ENCODE results near the gene NEXN. TPM values are rescaled to one million over a fixed set of nuclear protein-coding genes. Genes with fewer than 3 reads are reported as not detected.

Gene NEXN
- total and polyA plus RNA-seq, 2 of the 13 experiments (the other 11 are each of a cell fraction or from before 2014, with no cell fraction given): 0.07 to 0.97 TPM

DNA sequence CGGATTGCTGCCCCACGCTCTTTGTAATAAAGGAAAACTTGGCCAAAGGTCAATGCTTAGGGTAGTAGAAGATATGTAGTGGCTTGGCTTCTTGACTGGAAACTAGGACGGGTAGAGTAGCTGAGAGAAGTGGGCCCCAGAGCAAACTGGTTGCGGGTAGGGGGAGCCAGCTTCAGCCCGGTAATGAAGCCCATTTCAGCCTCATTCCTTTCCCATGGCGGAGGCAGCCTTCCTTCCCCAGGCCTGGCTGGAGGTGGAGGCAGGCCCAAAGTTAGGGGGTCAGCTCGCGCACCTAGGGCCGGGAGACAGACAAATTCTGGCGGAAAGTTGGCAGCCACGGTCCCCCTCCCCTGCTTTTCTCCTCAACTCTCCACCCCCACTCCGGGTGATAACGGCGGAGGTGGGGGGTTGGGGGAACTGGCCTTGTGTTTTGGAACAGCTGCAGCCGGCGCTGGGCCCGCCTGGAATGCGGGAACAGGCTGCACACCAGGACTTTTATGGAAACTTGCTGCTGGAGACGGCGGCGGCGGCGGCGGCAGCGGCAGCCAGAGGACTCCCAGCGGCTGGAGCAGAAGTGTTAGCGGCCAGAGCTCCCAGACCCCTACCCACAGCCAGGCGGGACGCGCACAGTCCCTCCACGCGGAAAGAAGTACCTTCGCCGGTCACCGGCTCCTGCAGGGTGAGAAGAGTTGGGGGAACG lies at the start of gene NEXN (continued):
- TF ChIP-seq ARNT2 (CRISPR knock-in tag; IDR thresholded peaks at IDR 0.05; ENCODE audit: low read depth) (no peak), ZFY (CRISPR knock-in tag; IDR thresholded peaks at IDR 0.05) (peak; percentile 39; the same call in 1 of the 2 replicates), ZNF776 (CRISPR knock-in tag; IDR thresholded peaks at IDR 0.05) (no peak), RBFOX2 (IDR thresholded peaks at IDR 0.05; ENCODE audit: low read depth, low read length) (0 out of 2 replicates have a peak, but pooled peaks have one; percentile 26), RORA (CRISPR knock-in tag; IDR thresholded peaks at IDR 0.05) (no peak), NFIC (IDR thresholded peaks at IDR 0.05; ENCODE audit: low read length) (no peak), NR2F2 (IDR thresholded peaks at IDR 0.05; ENCODE audit: borderline replicate concordance, low read depth) (no peak), ZNF441 (CRISPR knock-in tag; IDR thresholded peaks at IDR 0.05; ENCODE audit: borderline replicate concordance) (no peak), XBP1 (CRISPR knock-in tag; IDR thresholded peaks at IDR 0.05) (no peak), RAD51 (IDR thresholded peaks at IDR 0.05; ENCODE audit: borderline replicate concordance) (no peak), ZSCAN30 (CRISPR knock-in tag; IDR thresholded peaks at IDR 0.05) (no peak), CBX2 (IDR thresholded peaks at IDR 0.05; ENCODE audit: low read depth, low read length) (no peak), CBX2 (CRISPR knock-in tag; IDR thresholded peaks at IDR 0.05; ENCODE audit: low read depth) (no peak)
- TF ChIP-seq, protein P1, sequence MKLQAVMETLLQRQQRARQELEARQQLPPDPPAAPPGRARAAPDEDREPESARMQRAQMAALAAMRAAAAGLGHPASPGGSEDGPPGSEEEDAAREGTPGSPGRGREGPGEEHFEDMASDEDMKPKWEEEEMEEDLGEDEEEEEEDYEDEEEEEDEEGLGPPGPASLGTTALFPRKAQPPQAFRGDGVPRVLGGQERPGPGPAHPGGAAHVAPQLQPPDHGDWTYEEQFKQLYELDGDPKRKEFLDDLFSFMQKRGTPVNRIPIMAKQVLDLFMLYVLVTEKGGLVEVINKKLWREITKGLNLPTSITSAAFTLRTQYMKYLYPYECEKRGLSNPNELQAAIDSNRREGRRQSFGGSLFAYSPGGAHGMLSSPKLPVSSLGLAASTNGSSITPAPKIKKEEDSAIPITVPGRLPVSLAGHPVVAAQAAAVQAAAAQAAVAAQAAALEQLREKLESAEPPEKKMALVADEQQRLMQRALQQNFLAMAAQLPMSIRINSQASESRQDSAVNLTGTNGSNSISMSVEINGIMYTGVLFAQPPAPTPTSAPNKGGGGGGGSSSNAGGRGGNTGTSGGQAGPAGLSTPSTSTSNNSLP (IDR thresholded peaks at IDR 0.05; ENCODE audit: low read depth, low read length): no peak
- TF ChIP-seq, protein P2, sequence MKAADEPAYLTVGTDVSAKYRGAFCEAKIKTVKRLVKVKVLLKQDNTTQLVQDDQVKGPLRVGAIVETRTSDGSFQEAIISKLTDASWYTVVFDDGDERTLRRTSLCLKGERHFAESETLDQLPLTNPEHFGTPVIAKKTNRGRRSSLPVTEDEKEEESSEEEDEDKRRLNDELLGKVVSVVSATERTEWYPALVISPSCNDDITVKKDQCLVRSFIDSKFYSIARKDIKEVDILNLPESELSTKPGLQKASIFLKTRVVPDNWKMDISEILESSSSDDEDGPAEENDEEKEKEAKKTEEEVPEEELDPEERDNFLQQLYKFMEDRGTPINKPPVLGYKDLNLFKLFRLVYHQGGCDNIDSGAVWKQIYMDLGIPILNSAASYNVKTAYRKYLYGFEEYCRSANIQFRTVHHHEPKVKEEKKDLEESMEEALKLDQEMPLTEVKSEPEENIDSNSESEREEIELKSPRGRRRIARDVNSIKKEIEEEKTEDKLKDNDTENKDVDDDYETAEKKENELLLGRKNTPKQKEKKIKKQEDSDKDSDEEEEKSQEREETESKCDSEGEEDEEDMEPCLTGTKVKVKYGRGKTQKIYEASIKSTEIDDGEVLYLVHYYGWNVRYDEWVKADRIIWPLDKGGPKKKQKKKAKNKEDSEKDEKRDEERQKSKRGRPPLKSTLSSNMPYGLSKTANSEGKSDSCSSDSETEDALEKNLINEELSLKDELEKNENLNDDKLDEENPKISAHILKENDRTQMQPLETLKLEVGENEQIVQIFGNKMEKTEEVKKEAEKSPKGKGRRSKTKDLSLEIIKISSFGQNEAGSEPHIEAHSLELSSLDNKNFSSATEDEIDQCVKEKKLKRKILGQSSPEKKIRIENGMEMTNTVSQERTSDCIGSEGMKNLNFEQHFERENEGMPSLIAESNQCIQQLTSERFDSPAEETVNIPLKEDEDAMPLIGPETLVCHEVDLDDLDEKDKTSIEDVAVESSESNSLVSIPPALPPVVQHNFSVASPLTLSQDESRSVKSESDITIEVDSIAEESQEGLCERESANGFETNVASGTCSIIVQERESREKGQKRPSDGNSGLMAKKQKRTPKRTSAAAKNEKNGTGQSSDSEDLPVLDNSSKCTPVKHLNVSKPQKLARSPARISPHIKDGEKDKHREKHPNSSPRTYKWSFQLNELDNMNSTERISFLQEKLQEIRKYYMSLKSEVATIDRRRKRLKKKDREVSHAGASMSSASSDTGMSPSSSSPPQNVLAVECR (CRISPR knock-in tag; IDR thresholded peaks at IDR 0.05; ENCODE audit: borderline replicate concordance): peak; percentile 69
- TF ChIP-seq, protein P3, sequence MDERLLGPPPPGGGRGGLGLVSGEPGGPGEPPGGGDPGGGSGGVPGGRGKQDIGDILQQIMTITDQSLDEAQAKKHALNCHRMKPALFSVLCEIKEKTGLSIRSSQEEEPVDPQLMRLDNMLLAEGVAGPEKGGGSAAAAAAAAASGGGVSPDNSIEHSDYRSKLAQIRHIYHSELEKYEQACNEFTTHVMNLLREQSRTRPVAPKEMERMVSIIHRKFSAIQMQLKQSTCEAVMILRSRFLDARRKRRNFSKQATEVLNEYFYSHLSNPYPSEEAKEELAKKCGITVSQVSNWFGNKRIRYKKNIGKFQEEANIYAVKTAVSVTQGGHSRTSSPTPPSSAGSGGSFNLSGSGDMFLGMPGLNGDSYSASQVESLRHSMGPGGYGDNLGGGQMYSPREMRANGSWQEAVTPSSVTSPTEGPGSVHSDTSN (CRISPR knock-in tag; IDR thresholded peaks at IDR 0.05): no peak
- TF ChIP-seq, protein P4, sequence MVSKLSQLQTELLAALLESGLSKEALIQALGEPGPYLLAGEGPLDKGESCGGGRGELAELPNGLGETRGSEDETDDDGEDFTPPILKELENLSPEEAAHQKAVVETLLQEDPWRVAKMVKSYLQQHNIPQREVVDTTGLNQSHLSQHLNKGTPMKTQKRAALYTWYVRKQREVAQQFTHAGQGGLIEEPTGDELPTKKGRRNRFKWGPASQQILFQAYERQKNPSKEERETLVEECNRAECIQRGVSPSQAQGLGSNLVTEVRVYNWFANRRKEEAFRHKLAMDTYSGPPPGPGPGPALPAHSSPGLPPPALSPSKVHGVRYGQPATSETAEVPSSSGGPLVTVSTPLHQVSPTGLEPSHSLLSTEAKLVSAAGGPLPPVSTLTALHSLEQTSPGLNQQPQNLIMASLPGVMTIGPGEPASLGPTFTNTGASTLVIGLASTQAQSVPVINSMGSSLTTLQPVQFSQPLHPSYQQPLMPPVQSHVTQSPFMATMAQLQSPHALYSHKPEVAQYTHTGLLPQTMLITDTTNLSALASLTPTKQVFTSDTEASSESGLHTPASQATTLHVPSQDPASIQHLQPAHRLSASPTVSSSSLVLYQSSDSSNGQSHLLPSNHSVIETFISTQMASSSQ (IDR thresholded peaks at IDR 0.05; ENCODE audit: low read depth): no peak
- TF ChIP-seq, protein P4 (CRISPR knock-in tag; IDR thresholded peaks at IDR 0.05; ENCODE audit: borderline replicate concordance): no peak

All from HepG2 (cell line).